A549 (cell line): Measurements from ENCODE around the gene IL4R. TPM values are rescaled to one million over a fixed set of nuclear protein-coding genes. Genes with fewer than 3 reads are reported as not detected.
A peak's percentile ranks its signal among the peaks of the same experiment; 100 is the strongest.

Experiments
- ATAC-seq, 2 experiments: fragments of 200-7000 bp in 1 of 2; fragments of >200 bp in 1 of 2; cut with Nextera tagmentation in 1 of 2; cut with Tn5 transposase in 1 of 2; 3 replicates each; pipeline versions ENCODE4 v1.8.0 to v1.9.1; 2018 to 2020; ENCODE audit warnings: mild to moderate bottlenecking in 1 of 2, moderate library complexity in 1 of 2
- CTCF ChIA-PET: fragments of 300-600 bp; sonication (Branson Sonifier 250); formaldehyde crosslinking; extraction: SDS; loops from one replicate; lab custom pipeline; 2021; ENCODE audit warnings: antibody characterized with exemption, inconsistent platforms; lab: Yijun Ruan, JAX
- POLR2A ChIA-PET: fragments of 350-600 bp; formaldehyde crosslinking; extraction: SDS; loops from one replicate; lab custom pipeline; 2021; ENCODE audit warnings: antibody characterized with exemption, inconsistent platforms; lab: Yijun Ruan, JAX
- DNase-seq, 2 experiments: peaks; one replicate each; pipeline versions ENCODE4 v3.0.0 to v3.0.0-alpha.2; 2011 to 2016; ENCODE audit warnings: low read depth in 1 of 2, low spot score in 1 of 2
- FAIRE-seq: peaks from 2 replicates; lab custom pipeline; 2011; peaks lifted over from hg19 to GRCh38; lab: Jason Lieb, UNC
- H3K27ac ChIP-seq, 2 experiments: fragments of >200 bp; sonication (Bioruptor Twin); formaldehyde crosslinking; 3 replicates each; pipeline ENCODE4 v1.5.1; 2016 to 2017
- H3K4me1 ChIP-seq: fragments of >200 bp; sonication (Bioruptor Twin); formaldehyde crosslinking; 3 replicates; pipeline ENCODE4 v1.6.1; 2016
- H3K4me2 ChIP-seq: fragments of >200 bp; sonication (Bioruptor Twin); formaldehyde crosslinking; 3 replicates; pipeline ENCODE4 v1.6.1; 2016
- H3K4me3 ChIP-seq: fragments of >200 bp; sonication (Bioruptor Twin); formaldehyde crosslinking; 3 replicates; pipeline ENCODE4 v1.5.1; 2016
- H3K9me3 ChIP-seq: fragments of >200 bp; sonication (Bioruptor Twin); formaldehyde crosslinking; 3 replicates; pipeline ENCODE4 v1.6.1; 2016
- CHD4 ChIP-seq: fragments of 200-600 bp; sonication (generic); IDR thresholded peaks from 2 replicates; pipeline ENCODE4 v1.6.1; 2016; ENCODE audit warnings: antibody characterized with exemption, mild to moderate bottlenecking, borderline replicate concordance
- EHF ChIP-seq: fragments of 250-450 bp; sonication (Bioruptor Pico); IDR thresholded peaks from 2 replicates; pipeline ENCODE4 v1.5.0; 2020; ENCODE audit warnings: mild to moderate bottlenecking
- EHMT2 ChIP-seq: fragments of 200-600 bp; sonication (generic); IDR thresholded peaks from 2 replicates; pipeline ENCODE4 v1.6.1; 2016; ENCODE audit warnings: antibody characterized with exemption, low read depth, mild to moderate bottlenecking, moderate library complexity
- ELK1 ChIP-seq: fragments of 150-350 bp; IDR thresholded peaks from 2 replicates; pipeline ENCODE4 v1.6.1; 2014; ENCODE audit warnings: low read depth, mild to moderate bottlenecking, low read length
- FOSB ChIP-seq: fragments of 250-450 bp; sonication (Bioruptor Pico); IDR thresholded peaks from 2 replicates; pipeline ENCODE4 v1.5.0; 2020; ENCODE audit warnings: mild to moderate bottlenecking, moderate library complexity
- GATA3 ChIP-seq: IDR thresholded peaks from 2 replicates; pipeline ENCODE4 v1.6.1; 2012; ENCODE audit warnings: borderline replicate concordance
- HDAC2 ChIP-seq: fragments of 200-600 bp; sonication (generic); IDR thresholded peaks from 2 replicates; pipeline ENCODE4 v1.6.1; 2016
- HES2 ChIP-seq: fragments of >200 bp; sonication (Bioruptor Twin); formaldehyde crosslinking; IDR thresholded peaks from 2 replicates; pipeline ENCODE4 v1.6.1; 2016
- HEYL ChIP-seq: fragments of 250-450 bp; sonication (Bioruptor Pico); IDR thresholded peaks from 2 replicates; pipeline ENCODE4 v1.8.0; 2021; ENCODE audit warnings: mild to moderate bottlenecking, moderate library complexity
- HOXA7 ChIP-seq: fragments of 250-450 bp; sonication (Bioruptor Pico); IDR thresholded peaks from 2 replicates; pipeline ENCODE4 v1.5.0; 2020; ENCODE audit warnings: mild to moderate bottlenecking, moderate library complexity
- HOXB13 ChIP-seq: fragments of 250-450 bp; sonication (Bioruptor Pico); IDR thresholded peaks from 2 replicates; pipeline ENCODE4 v1.5.0; 2020; ENCODE audit warnings: low read depth, mild to moderate bottlenecking, moderate library complexity
- JUN ChIP-seq, 2 experiments: fragments of >200 bp; sonication (Bioruptor Twin); formaldehyde crosslinking; IDR thresholded peaks; 2 replicates in 1 of 2; 3 replicates in 1 of 2; pipeline ENCODE4 v1.6.1; 2016 to 2017
- KDM1A ChIP-seq: fragments of 200-600 bp; sonication (generic); IDR thresholded peaks from 2 replicates; pipeline ENCODE4 v1.6.1; 2016; ENCODE audit warnings: low read depth, mild to moderate bottlenecking
- KDM5A ChIP-seq: fragments of 200-600 bp; sonication (generic); IDR thresholded peaks from 2 replicates; pipeline ENCODE4 v1.6.1; 2016; ENCODE audit warnings: antibody characterized with exemption, mild to moderate bottlenecking
- MAFK ChIP-seq: fragments of 450-650 bp; IDR thresholded peaks from 2 replicates; pipeline ENCODE4 v1.6.1; 2014; ENCODE audit not compliant: partially characterized antibody
- MAZ ChIP-seq: fragments of 150-350 bp; IDR thresholded peaks from 2 replicates; pipeline ENCODE4 v1.6.1; 2014; ENCODE audit warnings: antibody characterized with exemption, low read depth, low read length, borderline replicate concordance
- MYC ChIP-seq: IDR thresholded peaks from 2 replicates; pipeline ENCODE4 v1.6.1; 2012; ENCODE audit warnings: mild to moderate bottlenecking, inconsistent platforms, low read length, improper control_type of control experiment, borderline replicate concordance
- NPAS2 ChIP-seq: fragments of 250-450 bp; sonication (Bioruptor Pico); IDR thresholded peaks from 2 replicates; pipeline ENCODE4 v1.8.0; 2022; ENCODE audit warnings: mild to moderate bottlenecking, moderate library complexity, borderline replicate concordance
- POLR2A ChIP-seq: IDR thresholded peaks from 2 replicates; pipeline ENCODE4 v1.6.1; 2012; ENCODE audit warnings: mild to moderate bottlenecking, low read length
- RCOR1 ChIP-seq: fragments of 150-350 bp; IDR thresholded peaks from 2 replicates; pipeline ENCODE4 v1.6.1; 2014; ENCODE audit warnings: antibody characterized with exemption, low read length, low read depth
- REST ChIP-seq: fragments of 200-600 bp; sonication (generic); IDR thresholded peaks from 2 replicates; pipeline ENCODE4 v1.6.1; 2016; ENCODE audit warnings: antibody characterized with exemption, mild to moderate bottlenecking, moderate library complexity
- RFX5 ChIP-seq: fragments of 450-650 bp; IDR thresholded peaks from 2 replicates; pipeline ENCODE4 v1.7.1; 2014; ENCODE audit warnings: antibody characterized with exemption, mild to moderate bottlenecking, moderate library complexity
- RNF2 ChIP-seq: fragments of 200-600 bp; sonication (generic); IDR thresholded peaks from 2 replicates; pipeline ENCODE4 v1.6.1; 2016; ENCODE audit warnings: low read depth, mild to moderate bottlenecking, antibody characterized with exemption, moderate library complexity, borderline replicate concordance
- SMC3 ChIP-seq: fragments of >200 bp; sonication (Bioruptor Twin); formaldehyde crosslinking; IDR thresholded peaks from 3 replicates; pipeline ENCODE4 v1.6.1; 2018; ENCODE audit warnings: inconsistent platforms
- TFCP2L1 ChIP-seq: fragments of 250-450 bp; sonication (Bioruptor Pico); IDR thresholded peaks from 2 replicates; pipeline ENCODE4 v1.5.0; 2021; ENCODE audit warnings: mild to moderate bottlenecking
- TP53 ChIP-seq: fragments of 250-450 bp; sonication (Bioruptor Pico); IDR thresholded peaks from 2 replicates; pipeline ENCODE4 v1.5.0; 2021; ENCODE audit warnings: mild to moderate bottlenecking, moderate library complexity
- USF2 ChIP-seq: fragments of 450-650 bp; IDR thresholded peaks from 2 replicates; pipeline ENCODE4 v1.6.1; 2014; ENCODE audit warnings: antibody characterized with exemption
- ZC3H11A ChIP-seq: fragments of 450-650 bp; IDR thresholded peaks from 2 replicates; pipeline ENCODE4 v1.6.1; 2014; ENCODE audit warnings: antibody characterized with exemption, mild to moderate bottlenecking
- ZFP36 ChIP-seq: fragments of 450-650 bp; IDR thresholded peaks from 2 replicates; pipeline ENCODE4 v1.6.1; 2014; ENCODE audit warnings: borderline replicate concordance; ENCODE audit not compliant: partially characterized antibody
- ZNF302 ChIP-seq: fragments of 250-450 bp; sonication (Bioruptor Pico); IDR thresholded peaks from 2 replicates; pipeline ENCODE4 v1.9.0; 2021; ENCODE audit warnings: inconsistent platforms, mild to moderate bottlenecking, moderate library complexity
- ZSCAN20 ChIP-seq: fragments of 250-450 bp; sonication (Bioruptor Pico); IDR thresholded peaks from 2 replicates; pipeline ENCODE4 v1.8.0; 2022; ENCODE audit warnings: mild to moderate bottlenecking, moderate library complexity
- WGBS: methylation state at CpG from one replicate; pipeline ENCODE4 v1.1.6; 2017; ENCODE audit errors: missing lambda C conversion rate; 5-methylcytosine and 5-hydroxymethylcytosine counted together
- polyA plus RNA-seq, 4 experiments: library from polyadenylated mRNA; depleted of rRNA in 3 of 4; stranded (reverse); fragments of >200 nt; fragmentation: RNase III in 1 of 4; extraction: RNeasy Plus Mini Kit Qiagen cat#74134 plus additional on column Dnase treatment in 1 of 4; gene quantifications; 2 replicates in 3 of 4; 3 replicates in 1 of 4; pipeline ENCODE4 v1.2.3, GENCODE V29; 2011 to 2017
- TF ChIP-seq, protein P1 (sequence below): fragments of >200 bp; sonication (Bioruptor Twin); formaldehyde crosslinking; IDR thresholded peaks from 3 replicates; pipeline ENCODE4 v1.6.1; 2016

The IL4R gene
- polyA plus RNA-seq, 2 of the 4 experiments (the other 2 are of a cell fraction): 14.4 to 19.3 TPM

- no peak for DNase-seq
- Histone ChIP-seq H3K4me2 (no peak overlapping the region), H3K27ac (0 out of 6 replicates have a peak overlapping the region, but pooled peaks of 1 of the 2 experiments have one; percentile 35), H3K4me3 (no peak overlapping the region), H3K9me3 (no peaks in the 10 kb centered on the region), H3K4me1 (peaks cover 24% of the 10 kb centered on the region)
- no peak for ATAC-seq
- TF ChIP-seq USF2: no peak
- no peak for TF ChIP-seq KDM1A
- TF ChIP-seq ZNF302: no peak
- TF ChIP-seq CHD4: no peak
- no peak for TF ChIP-seq JUN (IDR thresholded peaks at IDR 0.05)
- no peak for TF ChIP-seq HDAC2
- no peak for TF ChIP-seq POLR2A
- no peak for TF ChIP-seq TP53 (CRISPR knock-in tag)
- no peak for TF ChIP-seq HEYL (CRISPR knock-in tag)
- TF ChIP-seq ZSCAN20 (CRISPR knock-in tag): no peak
- no peak for TF ChIP-seq MYC
- TF ChIP-seq KDM5A: no peak
- TF ChIP-seq, protein P1, sequence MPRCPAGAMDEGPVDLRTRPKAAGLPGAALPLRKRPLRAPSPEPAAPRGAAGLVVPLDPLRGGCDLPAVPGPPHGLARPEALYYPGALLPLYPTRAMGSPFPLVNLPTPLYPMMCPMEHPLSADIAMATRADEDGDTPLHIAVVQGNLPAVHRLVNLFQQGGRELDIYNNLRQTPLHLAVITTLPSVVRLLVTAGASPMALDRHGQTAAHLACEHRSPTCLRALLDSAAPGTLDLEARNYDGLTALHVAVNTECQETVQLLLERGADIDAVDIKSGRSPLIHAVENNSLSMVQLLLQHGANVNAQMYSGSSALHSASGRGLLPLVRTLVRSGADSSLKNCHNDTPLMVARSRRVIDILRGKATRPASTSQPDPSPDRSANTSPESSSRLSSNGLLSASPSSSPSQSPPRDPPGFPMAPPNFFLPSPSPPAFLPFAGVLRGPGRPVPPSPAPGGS: no peak
- no peak for TF ChIP-seq RFX5
- no peak for TF ChIP-seq MAZ
- TF ChIP-seq HOXA7 (CRISPR knock-in tag): no peak
- TF ChIP-seq GATA3: no peak
- TF ChIP-seq NPAS2 (CRISPR knock-in tag): no peak
- no peak for TF ChIP-seq HES2
- no peak for TF ChIP-seq ZFP36
- ChIA-PET POLR2A (no interaction called here), CTCF (interaction anchor here (0.6 to 2.0 kb wide), 3 partner anchors 21 to 100 kb away, joined by 3 to 4 read pairs (median 3); no protein-coding TSS in a partner anchor)
- FAIRE-seq: no peak
- WGBS: 95% methylated on average over 1 of the region's 1 CpG
Observed at GRCh38 chr16:27275394-27275793, 38.4 kb upstream of the IL4R start.

GRCh38 chr16:27281243-27281642, 32.5 kb upstream of the IL4R start:
- Histone ChIP-seq H3K9me3 (no peaks in the 10 kb centered on the region), H3K4me1 (peaks cover 6% of the 10 kb centered on the region), H3K27ac (no peak overlapping the region), H3K4me3 (no peak overlapping the region), H3K4me2 (no peak overlapping the region)
- no peak for FAIRE-seq
- no peak for DNase-seq
- POLR2A ChIA-PET: no interaction called here
- TF ChIP-seq FOSB (CRISPR knock-in tag) (no peak), EHF (no peak), RCOR1 (no peak), EHMT2 (no peak), CHD4 (no peak), USF2 (no peak), MAFK (no peak), ELK1 (no peak), ZNF302 (no peak), HOXB13 (CRISPR knock-in tag) (no peak), ZC3H11A (no peak), HEYL (CRISPR knock-in tag) (no peak), SMC3 (no peak), REST (no peak), RNF2 (no peak), GATA3 (no peak), TFCP2L1 (CRISPR knock-in tag) (no peak)
- no peak for ATAC-seq
- 72% methylated on average over 7 of the region's 7 CpGs for WGBS
- CTCF ChIA-PET: interaction anchor here (1.2 to 5.3 kb wide), 3 partner anchors 10 to 46 kb away, joined by 3 to 23 read pairs (median 3); no protein-coding TSS in a partner anchor
